Jurkat, Clone E6-1 (cell line): Measurements from ENCODE around the gene FDXR. TPM values are rescaled to one million over a fixed set of nuclear protein-coding genes. Genes with fewer than 3 reads are reported as not detected.
"Not testable (repeated sequence)": the region's sequence is repeated elsewhere in the genome, so short reads cannot be mapped to it uniquely, and the experiment has no call there.

Experiments
- DNase-seq: peaks from one replicate; pipeline ENCODE4 v3.0.0-alpha.2; 2011; ENCODE audit warnings: low read depth, low spot score
- H3K4me3 ChIP-seq: 2 replicates; pipeline ENCODE4 v1.5.1; 2011; ENCODE audit warnings: mild to moderate bottlenecking, low read length, control low read depth, moderate library complexity
- polyA plus RNA-seq: library from polyadenylated mRNA; unstranded; fragments of >200 nt; gene quantifications from one replicate; pipeline ENCODE4 v1.2.1, GENCODE V29; 2012; ENCODE audit warnings: missing spikeins; ENCODE audit not compliant: insufficient read length, insufficient read depth

The FDXR gene
- 15.1 TPM for polyA plus RNA-seq

GRCh38 chr17:74872313-74873036, at the start of gene FDXR:
Gene FDXR (minus strand): TSS chr17:74872994. CDS start chr17:74872944, 50 bp downstream.
- DNase-seq: no peak

DNA sequence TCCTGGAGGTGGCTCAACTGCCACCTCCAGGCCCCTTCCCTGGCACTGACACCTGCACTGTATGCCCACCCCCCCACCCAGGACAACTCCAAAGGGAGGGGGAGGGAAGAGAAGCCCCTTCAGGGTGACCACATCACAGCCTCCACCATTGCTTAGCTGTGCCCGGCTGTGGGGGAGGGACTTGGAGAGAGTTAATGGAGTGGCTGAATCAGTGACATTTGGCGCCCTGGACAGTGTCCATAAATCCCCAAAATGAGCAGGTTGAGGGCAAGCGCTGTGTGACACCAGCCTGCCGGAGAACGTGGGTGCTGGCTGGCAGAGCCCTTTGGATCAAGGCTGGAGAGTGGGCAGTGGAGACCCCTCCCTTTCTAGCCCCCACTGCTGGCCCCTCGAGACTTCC, 49.4 kb upstream of the FDXR start:
- DNase-seq: no peak
- no peak overlapping the region for H3K4me3 ChIP-seq

More at GRCh38 chr17:74872313-74873036, at the start of gene FDXR:
- H3K4me3 ChIP-seq: peak within 1 kb of the TSS; percentile 82

GRCh38 chr17:74921769-74922168, 49.0 kb upstream of the FDXR start:
- H3K4me3 ChIP-seq: no peak overlapping the region
- DNase-seq: no peak

GRCh38 chr17:74921026-74921681, 48.4 kb upstream of the FDXR start:
- DNase-seq: no peak
- no peak overlapping the region for H3K4me3 ChIP-seq

DNA sequence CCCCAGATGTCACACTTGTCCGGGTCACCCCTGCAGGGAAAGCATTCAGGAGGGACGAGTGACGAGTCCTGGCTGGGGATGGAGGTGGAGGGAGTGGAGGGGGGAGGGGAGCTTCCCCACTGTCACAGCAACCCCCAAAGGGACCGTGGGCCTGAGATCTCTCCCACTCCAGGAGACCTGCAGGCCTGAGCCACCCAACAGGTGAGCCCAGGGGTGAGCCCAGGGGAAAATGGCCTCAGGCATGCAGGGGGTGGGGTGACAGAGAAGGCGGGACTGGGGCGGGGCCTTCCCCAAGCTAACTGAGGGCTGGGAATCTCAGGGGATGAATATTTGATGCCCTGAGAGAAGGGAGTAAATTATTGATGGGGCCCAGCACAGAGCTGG, 47.8 kb upstream of the FDXR start:
- no peak for DNase-seq
- H3K4me3 ChIP-seq: no peak overlapping the region

DNA sequence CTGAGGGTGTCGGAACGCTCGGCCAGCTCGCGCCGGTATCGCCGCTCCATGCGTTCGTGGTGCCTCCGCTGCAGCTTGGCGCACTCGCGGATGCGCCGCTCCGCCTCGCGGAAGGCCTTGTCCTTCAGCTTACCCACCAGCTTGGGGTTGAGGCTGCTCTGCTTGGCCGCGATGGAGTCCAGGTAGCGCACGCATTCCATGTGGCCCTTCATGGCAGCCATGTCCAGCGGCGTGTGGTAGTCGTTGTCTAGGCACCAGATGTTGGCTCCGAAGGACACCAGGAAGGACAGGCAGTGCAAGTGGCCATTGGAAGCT, 47.5 kb upstream of the FDXR start:
- no peak for DNase-seq
- no peak overlapping the region for H3K4me3 ChIP-seq

- H3K4me3 ChIP-seq: no peak overlapping the region
- no peak for DNase-seq
These were observed 46.9 kb upstream of the FDXR start for GRCh38 chr17:74919440-74920305.

GRCh38 chr17:74918906-74919305, 46.1 kb upstream of the FDXR start:
- DNase-seq: no peak
- H3K4me3 ChIP-seq: no peak overlapping the region

DNA sequence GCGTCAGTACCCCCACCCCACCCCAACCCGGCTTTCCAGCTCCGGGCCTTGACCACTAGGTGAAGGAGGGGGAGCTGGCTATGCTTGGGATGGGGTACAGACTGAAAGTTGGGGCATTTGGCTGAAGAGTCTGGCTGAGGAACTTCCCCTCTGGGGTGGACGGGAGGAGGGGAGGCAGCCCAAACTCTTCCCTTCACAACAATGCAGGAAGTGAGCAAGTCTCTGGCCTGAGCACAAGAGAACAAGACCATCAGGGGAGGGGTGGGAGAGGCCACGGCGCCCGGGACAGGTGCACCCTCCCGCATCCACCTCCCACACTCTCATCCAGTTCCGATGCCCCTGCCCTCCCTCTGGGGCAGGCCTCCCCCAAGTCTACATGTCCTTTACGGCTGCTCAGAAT, 44.6 kb upstream of the FDXR start:
- no peak for DNase-seq
- no peak overlapping the region for H3K4me3 ChIP-seq

DNA sequence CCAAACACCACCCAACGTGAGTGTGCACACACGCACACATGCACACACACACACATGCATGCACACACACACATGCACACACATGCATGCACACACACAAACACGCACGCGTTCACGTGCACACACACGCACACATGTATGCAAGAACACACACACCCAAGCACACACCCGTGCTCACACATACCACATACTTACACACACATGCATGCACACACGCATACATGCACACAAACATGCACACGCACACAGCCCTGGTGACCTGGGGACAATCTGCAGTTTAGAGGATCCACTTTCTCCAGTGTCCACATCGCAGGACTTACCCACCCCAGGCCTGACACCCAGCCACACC, 44.0 kb upstream of the FDXR start:
- H3K4me3 ChIP-seq: no peak overlapping the region
- no peak for DNase-seq

- H3K4me3 ChIP-seq: no peak overlapping the region
- DNase-seq: no peak
These were observed 43.5 kb upstream of the FDXR start for GRCh38 chr17:74916136-74916850.

GRCh38 chr17:74911423-74911822, 38.6 kb upstream of the FDXR start:
- H3K4me3 ChIP-seq, DNase-seq: not testable (repeated sequence)

DNA sequence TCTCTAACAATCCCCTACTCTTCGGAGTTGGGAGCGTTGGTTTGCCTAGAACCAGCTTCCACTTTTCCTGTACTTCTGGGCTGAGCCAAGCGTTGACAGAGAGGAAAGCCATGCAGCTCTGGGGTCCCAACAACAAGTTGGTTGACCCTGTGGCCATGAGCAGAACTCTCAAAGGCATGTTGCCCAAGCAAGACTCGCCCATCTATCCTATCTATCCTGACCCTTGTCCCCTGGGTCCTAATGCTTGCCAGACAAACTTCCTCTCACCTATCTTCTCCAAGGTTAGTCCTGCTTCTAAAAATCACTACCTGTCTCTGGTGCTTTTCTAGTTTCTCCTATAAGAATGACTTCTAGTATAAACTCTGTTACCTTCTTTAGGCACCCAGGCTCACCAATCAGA, 36.3 kb upstream of the FDXR start:
- DNase-seq, H3K4me3 ChIP-seq: not testable (repeated sequence)

- DNase-seq: no peak
- no peak overlapping the region for H3K4me3 ChIP-seq
These were observed 34.2 kb upstream of the FDXR start for GRCh38 chr17:74907012-74907411.

DNA sequence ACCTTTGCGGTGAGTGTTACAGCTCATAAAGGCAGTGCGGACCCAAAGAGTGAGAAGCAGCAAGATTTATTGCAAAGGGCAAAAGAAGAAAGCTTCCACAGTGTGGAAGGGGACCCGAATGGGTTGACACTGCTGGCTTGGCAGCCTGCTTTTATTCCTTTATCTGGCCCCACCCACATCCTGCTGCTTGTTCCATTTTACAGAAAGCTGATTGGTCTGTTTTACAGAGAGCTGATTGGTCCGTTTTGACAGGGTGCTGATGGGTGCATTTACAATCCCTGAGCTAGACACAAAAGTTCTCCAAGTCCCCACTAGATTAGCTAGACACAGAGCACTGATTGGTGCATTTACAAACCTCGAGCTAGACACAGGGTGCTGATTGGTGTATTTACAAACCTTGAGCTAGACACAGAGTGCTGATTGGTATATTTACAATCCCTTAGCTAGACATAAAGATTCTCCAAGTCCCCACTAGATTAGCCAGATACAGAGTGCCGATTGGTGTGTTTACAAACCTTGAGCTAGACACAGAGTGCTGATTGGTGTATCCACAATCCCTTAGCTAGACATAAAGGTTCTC, 33.5 kb upstream of the FDXR start:
- DNase-seq: peak; percentile 19
- H3K4me3 ChIP-seq: not testable (repeated sequence)

GRCh38 chr17:74904687-74905409, 32.1 kb upstream of the FDXR start:
- no peak for DNase-seq
- H3K4me3 ChIP-seq: no peak overlapping the region

DNA sequence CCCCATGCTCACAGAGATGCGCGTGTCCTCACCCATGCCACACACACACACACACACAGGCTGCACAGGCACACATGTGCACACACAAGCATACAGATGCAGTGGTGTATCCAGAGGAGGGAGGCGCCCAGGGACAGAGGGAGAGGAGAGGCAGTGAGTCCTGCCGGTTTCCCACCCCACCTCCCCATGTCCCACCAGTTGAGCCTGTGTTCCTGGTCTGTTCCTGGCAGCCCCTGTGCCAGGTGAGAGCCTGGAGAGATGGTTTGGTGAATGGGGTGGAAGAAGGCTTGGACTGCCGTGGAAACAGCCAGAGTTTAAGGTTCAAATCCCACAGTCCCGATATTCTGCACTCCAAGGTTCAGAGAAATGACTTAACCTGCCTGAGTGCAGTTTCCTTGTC, 30.9 kb upstream of the FDXR start:
- H3K4me3 ChIP-seq: no peak overlapping the region
- DNase-seq: no peak

DNA sequence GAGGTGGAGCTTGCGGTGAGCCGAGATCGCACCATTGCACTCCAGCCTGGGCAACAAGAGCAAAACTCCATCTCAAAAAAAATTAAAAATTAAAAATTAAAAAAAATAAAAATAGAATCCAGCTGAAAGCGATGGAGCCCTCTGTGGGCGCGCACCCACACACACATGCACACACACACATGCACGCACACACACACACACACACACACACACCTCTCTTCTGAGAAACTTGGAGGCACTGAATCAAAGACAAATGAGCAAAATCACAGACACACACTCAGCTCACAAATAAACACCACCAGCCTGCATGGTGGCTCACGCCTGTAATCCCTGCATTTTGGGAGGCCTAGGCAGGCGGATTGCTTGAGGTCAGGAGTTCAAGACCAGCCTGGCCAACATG, 30.2 kb upstream of the FDXR start:
- no peak for DNase-seq
- no peak overlapping the region for H3K4me3 ChIP-seq
